Mucosa of rectum (tissue), 2 donors: Measurements from ENCODE around the gene OR52K1.

ENCODE experiments used
- H3K27ac ChIP-seq, 2 donors: one replicate each; pipeline ENCODE4 v1.7.0; 2013; ENCODE audit warnings: inconsistent platforms in 2 of 2, low read depth in 2 of 2, low read length in 2 of 2
- H3K27me3 ChIP-seq, 2 donors: one replicate each; pipeline ENCODE4 v1.7.0; 2013; ENCODE audit warnings: low read length in 2 of 2; ENCODE audit not compliant: control insufficient read depth in 2 of 2, insufficient read depth in 2 of 2
- H3K36me3 ChIP-seq, 2 donors: one replicate each; pipeline ENCODE4 v1.7.0; 2013; ENCODE audit warnings: low read length in 2 of 2; ENCODE audit not compliant: control insufficient read depth in 2 of 2, insufficient read depth in 2 of 2
- H3K4me1 ChIP-seq, 2 donors: one replicate each; pipeline ENCODE4 v1.7.0; 2013; ENCODE audit warnings: low read length in 2 of 2, mild to moderate bottlenecking in 1 of 2; ENCODE audit not compliant: control insufficient read depth in 2 of 2, insufficient read depth in 2 of 2
- H3K4me3 ChIP-seq, 2 donors: one replicate each; pipeline ENCODE4 v1.7.0; 2013; ENCODE audit warnings: low read length in 2 of 2
- H3K9ac ChIP-seq, 2 donors: one replicate each; pipeline ENCODE4 v1.7.0; 2013; ENCODE audit warnings: low read length in 2 of 2, low read depth in 1 of 2, mild to moderate bottlenecking in 1 of 2
- H3K9me3 ChIP-seq, 2 donors: one replicate each; pipeline ENCODE4 v1.7.0; 2013; ENCODE audit warnings: low read length in 2 of 2; ENCODE audit not compliant: control insufficient read depth in 2 of 2
- donor health status: healthy.
- donor health status: Normal muscosa, but diverticular disease.

The OR52K1 gene

GRCh38 chr11:4464216-4465159 is 18.0 kb upstream of the OR52K1 start:
- no peak overlapping the region for H3K9ac ChIP-seq

GRCh38 chr11:4465407-4465806 is 17.0 kb upstream of the OR52K1 start:
- Histone ChIP-seq H3K9me3 (no peaks in the 10 kb centered on the region), H3K4me3 (no peak overlapping the region), H3K27ac (no peak overlapping the region), H3K4me1 (no peaks in the 10 kb centered on the region), H3K27me3 (no peaks in the 10 kb centered on the region), H3K9ac (no peak overlapping the region), H3K36me3 (no peaks in the 10 kb centered on the region)

More at GRCh38 chr11:4464216-4465159, 18.0 kb upstream of the OR52K1 start:
- H3K4me1 ChIP-seq, result no peaks in the 10 kb centered on the region
- H3K36me3 ChIP-seq, result no peaks in the 10 kb centered on the region
- H3K27ac ChIP-seq, result no peak overlapping the region
- no peak overlapping the region for H3K4me3 ChIP-seq
- H3K27me3 ChIP-seq, result no peaks in the 10 kb centered on the region
- no peaks in the 10 kb centered on the region for H3K9me3 ChIP-seq

GRCh38 chr11:4466131-4466870 is 16.1 kb upstream of the OR52K1 start:
- H3K4me3 ChIP-seq, result no peak overlapping the region
- no peaks in the 10 kb centered on the region for H3K27me3 ChIP-seq
- H3K27ac ChIP-seq, result no peak overlapping the region
- H3K9ac ChIP-seq, result no peak overlapping the region
- H3K9me3 ChIP-seq, result no peaks in the 10 kb centered on the region
- no peaks in the 10 kb centered on the region for H3K36me3 ChIP-seq
- H3K4me1 ChIP-seq, result no peaks in the 10 kb centered on the region

GRCh38 chr11:4466871-4467442 is 15.5 kb upstream of the OR52K1 start:
- Histone ChIP-seq H3K36me3 (no peaks in the 10 kb centered on the region), H3K27me3 (no peaks in the 10 kb centered on the region), H3K9me3 (no peaks in the 10 kb centered on the region), H3K27ac (no peak overlapping the region), H3K9ac (no peak overlapping the region), H3K4me1 (no peaks in the 10 kb centered on the region), H3K4me3 (no peak overlapping the region)

GRCh38 chr11:4467811-4468606 is 14.4 kb upstream of the OR52K1 start:
- Histone ChIP-seq H3K27ac (no peak overlapping the region), H3K4me1 (no peaks in the 10 kb centered on the region), H3K9ac (no peak overlapping the region), H3K4me3 (no peak overlapping the region), H3K27me3 (no peaks in the 10 kb centered on the region), H3K36me3 (no peaks in the 10 kb centered on the region), H3K9me3 (no peaks in the 10 kb centered on the region)

GRCh38 chr11:4479644-4480043 is 2.8 kb upstream of the OR52K1 start:
- no peak overlapping the region for H3K9ac ChIP-seq
- no peaks in the 10 kb centered on the region for H3K4me1 ChIP-seq
- H3K4me3 ChIP-seq, result no peak overlapping the region
- peaks cover 0 to 2% of the 10 kb centered on the region in 2 donors for H3K27me3 ChIP-seq
- H3K27ac ChIP-seq, result no peak overlapping the region
- no peaks in the 10 kb centered on the region for H3K36me3 ChIP-seq
- no peaks in the 10 kb centered on the region for H3K9me3 ChIP-seq

- Histone ChIP-seq H3K4me1 (no peaks in the 10 kb centered on the region), H3K4me3 (no peak overlapping the region), H3K27ac (no peak overlapping the region), H3K9me3 (no peaks in the 10 kb centered on the region), H3K36me3 (no peaks in the 10 kb centered on the region), H3K9ac (no peak overlapping the region), H3K27me3 (peaks cover 0 to 2% of the 10 kb centered on the region in 2 donors)
These were observed 1.7 kb upstream of the OR52K1 start for GRCh38 chr11:4480577-4481239.

GRCh38 chr11:4481240-4481582 is 1.2 kb upstream of the OR52K1 start:
- no peaks in the 10 kb centered on the region for H3K9me3 ChIP-seq
- H3K4me3 ChIP-seq, result no peak overlapping the region
- H3K27me3 ChIP-seq, result peaks cover 0 to 2% of the 10 kb centered on the region in 2 donors
- H3K4me1 ChIP-seq, result no peaks in the 10 kb centered on the region
- no peaks in the 10 kb centered on the region for H3K36me3 ChIP-seq
- H3K9ac ChIP-seq, result no peak overlapping the region
- no peak overlapping the region for H3K27ac ChIP-seq

- H3K9ac ChIP-seq, result no peak overlapping the region
- H3K9me3 ChIP-seq, result no peaks in the 10 kb centered on the region
- no peak overlapping the region for H3K27ac ChIP-seq
- no peaks in the 10 kb centered on the region for H3K36me3 ChIP-seq
- no peak overlapping the region for H3K4me3 ChIP-seq
- H3K4me1 ChIP-seq, result no peaks in the 10 kb centered on the region
- peaks cover 0 to 2% of the 10 kb centered on the region in 2 donors for H3K27me3 ChIP-seq
These were observed 1.9 kb downstream of the OR52K1 start for GRCh38 chr11:4484310-4484709.
